Activated T-helper 1 cell treated with anti-CD3 and anti-CD28 coated beads, Interleukin-12 subunit alpha, Interleukin-12 subunit beta, Interleukin-2, Interleukin-4 antibody, amounts not matched to agents 30 ng/mL and 10 ng/mL and 1 ng/mL, durations not matched to agents 14 hours and 24 hours and 36 hours (primary cell): ENCODE data around the gene ACOT9. TPM values are rescaled to one million over a fixed set of nuclear protein-coding genes. Genes with fewer than 3 reads are reported as not detected.
A peak's percentile ranks its signal among the peaks of the same experiment; 100 is the strongest.
"Not testable (repeated sequence)": the region's sequence is repeated elsewhere in the genome, so short reads cannot be mapped to it uniquely, and the experiment has no call there.

Experiments used
- DNase-seq: peaks from one replicate; pipeline ENCODE4 v3.0.0; 2021; ENCODE audit warnings: low spot score
- H3K27ac Mint-ChIP-seq: one replicate; pipeline ENCODE4 v1.8.0; 2021; ENCODE audit warnings: mild to moderate bottlenecking, mixed read lengths
- H3K27me3 Mint-ChIP-seq: one replicate; pipeline ENCODE4 v1.8.0; 2022; ENCODE audit warnings: mild to moderate bottlenecking, moderate library complexity, mixed read lengths; ENCODE audit not compliant: insufficient read depth
- H3K36me3 Mint-ChIP-seq: one replicate; pipeline ENCODE4 v1.8.0; 2021; ENCODE audit warnings: low read depth, mixed read lengths
- H3K4me1 Mint-ChIP-seq: one replicate; pipeline ENCODE4 v1.8.0; 2021; ENCODE audit warnings: low read depth, mixed read lengths
- H3K4me3 Mint-ChIP-seq: one replicate; pipeline ENCODE4 v1.8.0; 2021; ENCODE audit warnings: mild to moderate bottlenecking, moderate library complexity, mixed read lengths
- H3K9me3 Mint-ChIP-seq: one replicate; pipeline ENCODE4 v1.8.0; 2021; ENCODE audit warnings: mixed read lengths
- intact Hi-C: fragments of 100-400 bp; cut with micrococcal nuclease; formaldehyde crosslinking; loops from one replicate; pipeline ENCODE4 v1.15.1; 2024
- total RNA-seq: library from RNA; stranded (reverse); gene quantifications from 2 replicates; pipeline ENCODE4 v1.2.3, GENCODE V29; 2022

ACOT9 gene
- total RNA-seq, 1 donor from 2014 or later: 58.3 TPM

GRCh38 chrX:23664496-23664895 is 78.6 kb downstream of the ACOT9 start:
- Mint-ChIP-seq H3K4me3 (no peak overlapping the region), H3K36me3 (peaks cover 2% of the 10 kb centered on the region), H3K27ac (no peak overlapping the region), H3K4me1 (peaks cover 53% of the 10 kb centered on the region), H3K9me3 (no peaks in the 10 kb centered on the region), H3K27me3 (no peaks in the 10 kb centered on the region)
- DNase-seq: no peak
- intact Hi-C loops: loop anchor here (10.0 kb wide), 5 partner anchors 240 to 1680 kb away; partner anchors contain the start of genes APOO, CXorf58 and EIF2S3

GRCh38 chrX:23662853-23663252 is 80.2 kb downstream of the ACOT9 start:
- Mint-ChIP-seq H3K27ac (peak overlapping the region; percentile 90), H3K4me3 (peak overlapping the region; percentile 19), H3K9me3 (no peaks in the 10 kb centered on the region), H3K4me1 (peaks cover 48% of the 10 kb centered on the region), H3K36me3 (peaks cover under 1% of the 10 kb centered on the region), H3K27me3 (no peaks in the 10 kb centered on the region)
- intact Hi-C loops: loop anchor here (2.0 to 10.0 kb wide), 6 partner anchors 120 to 1678 kb away; partner anchors contain the start of genes APOO, CXorf58, EIF2S3 and SAT1
- no peak for DNase-seq

- peak; percentile 5 for DNase-seq
Observed at GRCh38 chrX:23662187-23662586, 80.9 kb downstream of the ACOT9 start.

GRCh38 chrX:23661671-23662070 is 81.4 kb downstream of the ACOT9 start:
- H3K36me3 Mint-ChIP-seq: no peaks in the 10 kb centered on the region
- H3K27ac Mint-ChIP-seq: peak overlapping the region; percentile 58
- H3K9me3 Mint-ChIP-seq: no peaks in the 10 kb centered on the region
- no peak for DNase-seq
- H3K4me1 Mint-ChIP-seq: peaks cover 43% of the 10 kb centered on the region
- intact Hi-C loops: loop anchor here (2.0 to 10.0 kb wide), 6 partner anchors 121 to 1677 kb away; partner anchors contain the start of genes APOO, CXorf58, EIF2S3 and SAT1
- H3K4me3 Mint-ChIP-seq: no peak overlapping the region
- H3K27me3 Mint-ChIP-seq: no peaks in the 10 kb centered on the region

More at GRCh38 chrX:23662187-23662586, 80.9 kb downstream of the ACOT9 start:
- H3K4me3 Mint-ChIP-seq: peak overlapping the region; percentile 11
- H3K36me3 Mint-ChIP-seq: no peaks in the 10 kb centered on the region
- H3K4me1 Mint-ChIP-seq: peaks cover 48% of the 10 kb centered on the region
- intact Hi-C loops: loop anchor here (2.0 to 10.0 kb wide), 6 partner anchors 121 to 1677 kb away; partner anchors contain the start of genes APOO, CXorf58, EIF2S3 and SAT1
- H3K9me3 Mint-ChIP-seq: no peaks in the 10 kb centered on the region
- H3K27ac Mint-ChIP-seq: peak overlapping the region; percentile 90
- no peaks in the 10 kb centered on the region for H3K27me3 Mint-ChIP-seq

GRCh38 chrX:23660766-23661132 is 82.3 kb downstream of the ACOT9 start:
- no peak for DNase-seq
- H3K9me3 Mint-ChIP-seq: no peaks in the 10 kb centered on the region
- H3K4me1 Mint-ChIP-seq: peaks cover 35% of the 10 kb centered on the region
- no peak overlapping the region for H3K4me3 Mint-ChIP-seq
- H3K27ac Mint-ChIP-seq: no peak overlapping the region
- intact Hi-C loops: loop anchor here (10.0 kb wide), 5 partner anchors 244 to 1676 kb away; partner anchors contain the start of genes APOO, CXorf58 and EIF2S3
- H3K27me3 Mint-ChIP-seq: no peaks in the 10 kb centered on the region
- no peaks in the 10 kb centered on the region for H3K36me3 Mint-ChIP-seq

GRCh38 chrX:23660083-23660765 is 82.9 kb downstream of the ACOT9 start:
- H3K27me3 Mint-ChIP-seq, H3K36me3 Mint-ChIP-seq, H3K27ac Mint-ChIP-seq, H3K9me3 Mint-ChIP-seq, H3K4me3 Mint-ChIP-seq, DNase-seq: not testable (repeated sequence)
- peaks cover 35% of the 10 kb centered on the region for H3K4me1 Mint-ChIP-seq
- intact Hi-C loops: loop anchor here (10.0 kb wide), 5 partner anchors 245 to 1675 kb away; partner anchors contain the start of genes APOO, CXorf58 and EIF2S3

GRCh38 chrX:23659339-23659738 is 83.7 kb downstream of the ACOT9 start:
- H3K4me3 Mint-ChIP-seq: no peak overlapping the region
- no peaks in the 10 kb centered on the region for H3K27me3 Mint-ChIP-seq
- H3K4me1 Mint-ChIP-seq: peaks cover 28% of the 10 kb centered on the region
- H3K9me3 Mint-ChIP-seq: no peaks in the 10 kb centered on the region
- H3K27ac Mint-ChIP-seq: no peak overlapping the region
- intact Hi-C loops: no loop called here
- DNase-seq: no peak
- H3K36me3 Mint-ChIP-seq: no peaks in the 10 kb centered on the region

GRCh38 chrX:23656684-23657083 is 86.4 kb downstream of the ACOT9 start:
- H3K9me3 Mint-ChIP-seq: no peaks in the 10 kb centered on the region
- H3K4me1 Mint-ChIP-seq: peaks cover 13% of the 10 kb centered on the region
- no peak overlapping the region for H3K4me3 Mint-ChIP-seq
- DNase-seq: no peak
- intact Hi-C loops: no loop called here
- no peaks in the 10 kb centered on the region for H3K36me3 Mint-ChIP-seq
- no peaks in the 10 kb centered on the region for H3K27me3 Mint-ChIP-seq
- H3K27ac Mint-ChIP-seq: no peak overlapping the region

- intact Hi-C loops: no loop called here
- no peak overlapping the region for H3K4me3 Mint-ChIP-seq
- no peak overlapping the region for H3K27ac Mint-ChIP-seq
- DNase-seq: no peak
- no peaks in the 10 kb centered on the region for H3K9me3 Mint-ChIP-seq
- no peaks in the 10 kb centered on the region for H3K36me3 Mint-ChIP-seq
- no peaks in the 10 kb centered on the region for H3K27me3 Mint-ChIP-seq
- peaks cover 7% of the 10 kb centered on the region for H3K4me1 Mint-ChIP-seq
Observed at GRCh38 chrX:23656091-23656490, 87.0 kb downstream of the ACOT9 start.

Other genes starting within 250 kb of the ACOT9 start
- 75.5 and 83.2 TPM in 2 replicates for gene PRDX4, start 75.8 kb downstream of the ACOT9 start, total RNA-seq
- gene SAT1, start 39.9 kb upstream of the ACOT9 start, total RNA-seq: 71.8 and 74.8 TPM in 2 replicates
- gene APOO, start 164.7 kb upstream of the ACOT9 start, total RNA-seq: 29.0 and 30.0 TPM in 2 replicates
- not detected in 2 replicates for gene CXorf58, start 164.7 kb upstream of the ACOT9 start, total RNA-seq